NCI-H2107 (cell line): ENCODE data around the gene SELENOO.
"Not testable (repeated sequence)": the region's sequence is repeated elsewhere in the genome, so short reads cannot be mapped to it uniquely, and the experiment has no call there.

ENCODE experiments used
- DNase-seq: peaks from one replicate; lab custom pipeline; 2025; lab: John Stamatoyannopoulos, UW

SELENOO gene

DNA sequence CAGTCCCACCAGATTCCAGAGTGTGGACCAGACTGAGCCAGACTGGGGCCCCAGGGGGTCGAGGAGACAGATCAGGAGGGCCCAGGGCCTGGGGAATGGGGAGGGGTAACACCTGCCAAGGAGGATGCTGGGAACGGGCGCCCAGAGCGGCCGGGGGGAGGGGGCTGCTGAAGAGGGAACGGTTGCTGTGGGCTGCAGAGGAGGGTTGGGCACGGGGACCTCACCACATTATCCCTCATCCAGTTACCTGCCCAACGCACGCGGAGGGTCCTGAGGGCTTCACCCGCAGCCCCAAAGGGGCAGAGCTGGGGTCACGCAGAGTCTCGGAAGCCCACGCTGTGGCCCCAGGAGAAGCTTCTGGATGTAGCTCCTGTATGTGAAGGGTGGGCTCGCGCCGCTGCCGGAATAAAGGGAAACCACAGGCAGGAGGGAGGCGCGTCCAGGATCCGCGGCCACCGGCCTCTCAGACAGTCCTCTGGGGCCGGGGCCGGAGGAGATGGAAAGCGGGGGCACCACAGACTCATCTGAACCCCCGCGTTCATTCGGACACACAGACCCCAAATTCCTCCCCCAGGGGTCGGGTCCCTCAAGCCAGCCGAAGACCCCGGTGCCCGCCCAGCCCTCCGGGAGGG is 866 bp upstream of the SELENOO start:
- no peak for DNase-seq

GRCh38 chr22:50201191-50202129 is 649 bp downstream of the SELENOO start:
- DNase-seq: no peak

DNA sequence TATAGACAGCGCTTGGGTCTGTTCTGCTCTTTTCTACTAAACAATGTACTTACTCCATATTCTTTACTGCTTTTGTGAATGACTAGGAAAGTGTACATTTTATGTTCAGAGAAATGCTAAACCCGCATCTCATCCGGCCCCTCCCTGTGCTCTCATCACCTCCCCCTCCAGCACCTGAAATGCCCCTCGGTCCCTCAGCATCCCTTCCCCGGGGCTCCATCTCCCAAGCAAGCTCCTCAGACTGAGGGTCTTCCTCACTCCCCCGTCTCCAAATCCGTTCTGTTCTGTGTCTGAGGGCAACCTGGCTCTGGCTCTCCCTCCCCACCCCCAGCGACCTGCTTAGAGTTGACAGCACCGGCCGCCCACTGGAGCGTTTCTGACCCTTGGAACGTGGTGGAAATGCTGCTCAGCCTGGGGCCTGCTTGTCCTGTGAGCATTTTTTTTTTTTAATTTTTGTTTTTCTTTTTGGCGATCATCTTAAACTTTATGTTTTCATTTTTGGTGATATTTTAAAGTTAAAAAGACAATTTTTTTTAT is 1.4 kb downstream of the SELENOO start:
- no peak for DNase-seq

DNA sequence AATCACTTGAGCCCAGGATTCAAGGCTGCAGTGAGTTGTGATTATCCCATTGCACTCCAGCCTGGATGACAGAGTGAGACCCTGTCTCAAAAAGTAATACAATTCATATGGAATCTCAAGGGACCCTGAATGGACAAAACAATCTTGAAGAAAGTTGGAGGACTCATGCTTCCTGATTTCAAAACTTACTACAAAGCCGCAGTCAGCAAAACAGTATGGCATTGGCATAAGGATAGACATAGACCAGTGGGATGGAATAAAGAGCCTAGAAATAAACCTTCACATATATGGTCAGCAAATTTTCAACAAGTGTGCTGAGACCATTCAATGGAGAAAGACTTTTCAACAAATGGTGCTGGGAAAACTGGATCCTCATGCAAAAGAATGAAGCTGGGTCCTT is 2.5 kb downstream of the SELENOO start:
- no peak for DNase-seq

- no peak for DNase-seq
Observed at GRCh38 chr22:50204571-50204970, 3.8 kb downstream of the SELENOO start.

DNA sequence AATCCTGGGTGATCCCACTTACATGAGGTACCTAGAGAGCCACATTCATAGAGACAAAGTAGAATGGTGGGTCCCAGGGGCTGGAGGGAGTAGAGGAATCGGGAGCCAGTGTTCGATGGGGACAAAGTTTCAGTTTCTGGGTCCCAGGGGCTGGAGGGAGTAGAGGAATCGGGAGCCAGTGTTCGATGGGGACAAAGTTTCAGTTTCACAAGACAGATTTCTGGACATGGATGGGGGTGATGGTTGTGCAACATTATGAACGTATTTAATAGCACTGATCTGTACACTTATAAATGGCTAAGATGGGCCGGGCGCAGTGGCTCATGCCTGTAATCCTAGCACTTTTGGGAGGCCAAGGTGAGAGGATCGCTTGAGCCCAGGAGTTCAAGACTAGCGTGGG is 4.2 kb downstream of the SELENOO start:
- DNase-seq: not testable (repeated sequence)

- no peak for DNase-seq
Observed at GRCh38 chr22:50205781-50206569, 5.2 kb downstream of the SELENOO start.

DNA sequence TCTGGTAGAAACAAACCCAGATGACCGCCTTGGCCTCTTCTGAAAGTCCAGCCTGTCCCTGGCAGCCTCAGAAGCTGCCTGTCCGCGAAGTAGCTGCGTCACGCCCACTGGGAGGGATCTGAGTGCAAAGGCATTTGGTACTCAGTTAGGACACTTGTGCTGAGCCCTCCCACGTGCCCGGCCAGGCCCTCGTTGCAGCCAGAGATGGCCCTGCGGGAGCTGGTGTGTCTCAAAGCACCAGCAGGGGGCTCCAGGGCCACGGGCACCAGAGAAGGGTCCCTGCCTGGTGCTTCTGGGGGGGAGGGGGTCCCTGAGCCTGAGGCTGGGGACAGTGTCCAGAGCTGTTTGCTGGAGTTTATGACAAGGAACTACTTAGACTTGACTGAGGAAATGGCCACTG is 5.8 kb downstream of the SELENOO start:
- DNase-seq: no peak

- no peak for DNase-seq
Observed at GRCh38 chr22:50207383-50208140, 6.8 kb downstream of the SELENOO start.

GRCh38 chr22:50208430-50208938 is 7.7 kb downstream of the SELENOO start:
- DNase-seq: no peak

GRCh38 chr22:50208939-50209892 is 8.4 kb downstream of the SELENOO start:
- DNase-seq: no peak

DNA sequence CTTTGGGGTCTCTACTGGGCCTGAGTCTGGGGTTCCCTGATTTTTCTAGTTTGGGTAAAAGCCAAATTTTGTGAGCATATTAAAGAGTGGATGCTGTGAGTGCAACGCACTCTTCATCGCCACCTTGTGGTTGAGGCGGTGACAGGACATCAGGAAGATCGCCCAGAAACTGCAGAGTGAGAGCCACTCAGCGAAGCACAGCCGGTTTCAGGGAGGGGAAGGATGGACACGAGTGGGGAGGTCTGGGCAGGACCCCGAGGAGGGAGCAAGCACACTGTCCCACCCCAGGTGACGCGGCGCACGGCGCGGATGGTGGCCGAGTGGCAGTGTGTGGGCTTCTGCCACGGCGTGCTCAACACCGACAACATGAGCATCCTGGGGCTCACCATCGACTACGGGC is 9.1 kb downstream of the SELENOO start:
- no peak for DNase-seq

- no peak for DNase-seq
Observed at GRCh38 chr22:50210378-50211139, 9.7 kb downstream of the SELENOO start.

- DNase-seq: no peak
Observed at GRCh38 chr22:50211147-50211546, 10.3 kb downstream of the SELENOO start.

DNA sequence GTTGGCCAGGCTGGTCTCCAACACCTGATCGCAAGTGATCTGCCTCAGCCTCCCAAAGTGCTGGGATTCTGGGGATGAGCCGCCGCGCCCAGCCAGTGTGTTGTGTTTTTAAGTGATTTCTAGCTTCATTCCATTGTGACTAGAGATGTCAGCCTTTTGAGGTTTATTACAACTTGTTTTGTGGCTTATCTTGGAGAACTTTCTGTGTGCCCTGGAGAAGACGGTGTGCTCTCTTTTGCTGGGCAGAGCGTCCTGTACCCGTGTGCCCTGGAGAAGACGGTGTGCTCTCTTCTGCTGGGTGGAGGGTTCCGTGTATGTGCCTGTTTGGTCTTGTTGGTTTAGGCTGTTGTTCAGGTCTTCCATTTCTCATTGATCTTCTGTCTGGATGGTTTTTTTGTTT is 12.5 kb downstream of the SELENOO start:
- no peak for DNase-seq

GRCh38 chr22:50215297-50216054 is 14.7 kb downstream of the SELENOO start:
- DNase-seq: no peak

DNA sequence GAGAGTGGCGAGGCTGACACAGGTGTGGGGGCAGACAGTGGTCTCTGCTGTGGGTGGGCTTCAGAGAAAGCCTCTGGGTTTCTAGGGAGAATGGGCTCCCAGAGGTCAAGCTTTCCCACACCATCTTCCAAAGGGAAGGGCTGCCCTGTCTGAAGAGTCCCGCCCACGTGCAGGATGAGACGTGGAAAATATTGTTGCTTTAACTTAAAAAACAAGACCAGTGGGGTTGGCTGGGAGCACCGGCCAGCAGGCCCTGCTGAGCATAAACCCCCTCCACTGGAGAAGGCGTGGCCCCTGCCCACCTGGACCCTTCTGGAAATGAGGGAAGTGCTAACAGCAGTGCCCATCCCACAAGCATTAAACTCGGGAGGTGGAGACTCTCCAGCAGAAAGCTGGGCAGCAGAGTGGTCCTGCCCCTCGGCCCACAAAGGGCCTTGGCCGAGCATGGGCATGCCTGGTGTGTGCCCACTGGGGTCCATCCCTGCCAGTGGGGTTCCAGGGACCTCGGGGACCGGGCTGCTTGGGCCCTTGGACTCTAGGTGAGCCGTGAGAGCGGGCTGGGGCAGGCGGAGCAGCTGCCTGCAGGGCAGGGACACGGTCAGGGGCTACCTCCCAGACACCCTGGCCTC is 15.4 kb downstream of the SELENOO start:
- DNase-seq: no peak
